GM18502 (cell line): ENCODE data around the gene PRKN.

ENCODE experiments used
- ATAC-seq: cut with Tn5 transposase; IDR thresholded peaks from one replicate; pipeline ENCODE4 v1.9.1; 2021; ENCODE audit warnings: mild to moderate bottlenecking; ENCODE audit not compliant: unreplicated experiment, poor library complexity

The PRKN gene

GRCh38 chr6:161622779-161623178 lies 1104.8 kb downstream of the PRKN start:
- no peak for ATAC-seq

DNA sequence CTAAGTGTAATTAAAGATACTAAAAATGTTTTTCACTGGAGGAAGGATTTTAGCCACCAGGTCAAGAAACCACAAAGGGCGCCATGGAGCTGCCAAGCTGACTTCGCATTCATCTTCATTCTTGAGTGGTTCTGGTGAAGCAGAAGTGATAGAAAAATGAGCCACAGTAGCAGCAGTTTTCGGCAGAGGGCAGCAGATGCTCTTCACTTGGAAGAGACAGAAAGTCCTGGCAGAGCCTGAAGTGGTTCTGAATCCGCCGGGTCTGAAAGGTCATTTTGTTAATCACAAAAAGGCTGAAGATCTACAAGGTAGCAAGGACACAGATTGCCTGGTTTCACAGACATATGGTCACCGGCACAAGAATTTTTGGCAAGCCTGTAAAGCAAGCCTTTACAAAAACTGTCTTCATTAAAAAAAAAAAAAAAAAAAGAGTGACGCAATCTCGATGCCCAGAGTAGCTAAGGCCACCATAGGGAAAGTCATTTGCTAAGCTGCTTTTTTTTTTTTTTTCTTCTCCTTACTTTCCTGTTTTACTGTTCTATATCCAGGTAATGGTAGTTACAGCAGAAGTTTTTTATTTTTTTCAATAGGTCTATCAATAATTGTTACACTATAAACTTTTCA lies 1108.6 kb downstream of the PRKN start:
- no peak for ATAC-seq

- ATAC-seq = no peak
Measured at GRCh38 chr6:161613711-161614110, 1113.9 kb downstream of the PRKN start.

GRCh38 chr6:161608771-161609170 lies 1118.8 kb downstream of the PRKN start:
- no peak for ATAC-seq

GRCh38 chr6:161607696-161608297 lies 1119.8 kb downstream of the PRKN start:
- no peak for ATAC-seq

DNA sequence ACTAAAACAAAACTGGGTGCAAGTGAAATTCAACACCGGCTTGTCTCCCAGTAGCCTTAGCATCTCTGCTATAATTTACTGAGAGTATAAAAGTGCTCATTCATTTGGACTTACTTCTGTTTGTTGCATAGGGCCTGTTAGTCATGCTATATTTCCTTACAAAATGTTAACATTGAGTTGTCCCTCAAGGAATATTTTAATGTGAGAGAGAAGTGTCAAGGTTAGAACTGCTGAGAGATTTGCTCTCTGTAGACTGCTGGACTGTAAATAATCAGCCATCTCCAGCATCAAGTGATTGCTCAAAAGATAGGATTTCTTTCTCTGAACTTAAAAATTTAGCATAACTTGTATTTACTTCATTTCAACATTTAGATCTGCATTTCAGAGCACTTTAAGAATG lies 1125.2 kb downstream of the PRKN start:
- ATAC-seq = no peak

GRCh38 chr6:161598896-161599295 lies 1128.7 kb downstream of the PRKN start:
- no peak for ATAC-seq

DNA sequence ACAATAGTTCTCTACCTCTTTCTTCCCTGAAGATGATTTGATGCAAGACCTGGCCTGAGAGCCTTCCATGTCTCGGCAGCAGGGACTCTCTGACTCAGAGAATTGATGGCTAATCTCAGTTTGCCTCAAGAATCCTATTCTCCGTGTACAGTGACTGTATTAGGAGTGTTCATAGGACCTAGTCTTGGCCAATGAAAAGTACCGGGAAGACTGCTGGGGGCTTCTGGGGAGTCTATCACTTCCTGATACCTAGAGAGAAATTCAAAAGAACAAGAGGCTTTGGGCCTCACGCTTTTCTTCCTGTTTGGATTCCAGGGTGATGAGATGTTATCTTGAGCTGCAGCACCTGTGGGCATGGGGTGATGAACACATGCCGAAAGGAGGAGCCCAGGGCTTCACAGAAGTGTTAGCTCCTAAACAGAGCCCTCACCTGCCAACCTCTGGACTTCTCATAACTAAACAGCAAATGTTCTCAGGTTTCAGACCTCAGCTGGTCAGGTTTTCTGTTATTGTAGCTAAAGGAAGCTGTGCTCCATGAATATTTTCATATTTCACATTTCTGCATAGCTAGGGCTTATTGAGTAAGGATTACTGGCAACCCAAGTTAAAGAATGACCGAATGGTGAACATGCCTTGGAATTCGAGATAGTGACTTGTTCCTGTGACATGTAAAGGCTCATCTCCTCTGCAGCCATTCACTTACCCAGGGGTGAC lies 1130.6 kb downstream of the PRKN start:
- no peak for ATAC-seq

GRCh38 chr6:161594412-161594811 lies 1133.2 kb downstream of the PRKN start:
- ATAC-seq = no peak

GRCh38 chr6:161590961-161591627 lies 1136.5 kb downstream of the PRKN start:
- no peak for ATAC-seq

- ATAC-seq = no peak
Measured at GRCh38 chr6:161586887-161587286, 1140.7 kb downstream of the PRKN start.

GRCh38 chr6:161584621-161585340 lies 1142.8 kb downstream of the PRKN start:
- no peak for ATAC-seq

DNA sequence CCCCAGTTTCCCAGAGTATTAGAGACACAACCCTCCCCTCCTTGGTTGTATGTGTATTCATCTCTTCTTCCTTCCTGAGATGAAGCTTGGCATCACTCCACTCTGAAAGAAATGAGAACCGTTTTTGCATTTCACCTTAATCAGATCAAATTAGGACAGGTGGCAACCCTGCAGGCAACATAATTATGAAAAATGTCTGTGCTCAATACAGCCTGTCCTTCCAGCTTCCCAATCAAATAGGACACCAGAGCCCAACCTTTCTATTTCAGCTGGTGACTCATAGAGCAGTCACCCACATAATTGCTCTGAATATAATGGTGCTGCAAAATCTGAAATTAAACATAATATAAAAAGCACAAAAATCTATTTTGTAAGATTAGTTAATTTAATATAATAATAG lies 1143.5 kb downstream of the PRKN start:
- ATAC-seq = no peak

GRCh38 chr6:161583584-161583983 lies 1144.0 kb downstream of the PRKN start:
- ATAC-seq = no peak

GRCh38 chr6:161578478-161578877 lies 1149.1 kb downstream of the PRKN start:
- no peak for ATAC-seq

DNA sequence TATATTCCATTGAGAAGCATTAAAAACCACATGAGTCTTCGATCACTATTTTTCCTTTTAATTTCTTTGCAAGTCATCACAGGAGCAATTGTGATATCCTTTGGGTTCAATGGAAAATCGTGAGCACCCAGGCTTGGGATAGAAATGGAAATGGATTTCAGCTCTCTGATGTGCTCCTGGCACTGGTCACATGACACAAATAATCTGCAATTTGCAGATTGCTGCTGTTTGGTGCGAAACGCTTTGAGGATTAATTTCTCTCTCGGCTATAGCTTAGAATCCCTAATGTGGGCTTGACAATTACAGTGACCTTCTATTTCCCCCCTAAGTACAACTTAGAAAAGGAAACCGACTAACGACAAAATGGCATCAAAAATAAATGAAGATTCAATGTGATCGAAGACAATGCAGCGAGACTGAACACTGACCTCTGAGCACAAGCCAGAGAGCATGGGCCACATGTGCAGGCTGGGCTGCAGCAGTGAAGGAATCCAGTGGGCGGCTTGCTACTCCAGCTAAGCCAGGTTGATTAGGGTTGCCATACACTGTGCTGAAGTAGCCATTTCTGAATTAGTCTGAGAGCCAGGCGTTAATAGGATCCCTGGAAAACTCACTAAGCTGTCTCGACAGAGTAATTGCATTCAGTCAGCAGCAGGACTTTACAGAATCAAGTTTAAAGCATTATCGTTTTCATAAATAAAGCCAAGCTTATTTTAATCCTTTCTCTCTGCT lies 1151.9 kb downstream of the PRKN start:
- no peak for ATAC-seq

- no peak for ATAC-seq
Measured at GRCh38 chr6:161568885-161569456, 1158.6 kb downstream of the PRKN start.

GRCh38 chr6:161564952-161565351 lies 1162.6 kb downstream of the PRKN start:
- no peak for ATAC-seq

- no peak for ATAC-seq
Measured at GRCh38 chr6:161561908-161562307, 1165.7 kb downstream of the PRKN start.
